K562 (cell line): ENCODE results near the gene TLN1. TPM values are rescaled to one million over a fixed set of nuclear protein-coding genes. Genes with fewer than 3 reads are reported as not detected.

ENCODE experiments used
- ATAC-seq: fragments of 200-7000 bp; cut with Tn5 transposase; 3 replicates; pipeline ENCODE4 v1.9.1; 2020; ENCODE audit warnings: moderate library complexity
- BruUV-seq: library from RNA; stranded (reverse); fragments of 400-500 nt; replicated peaks from 2 replicates; lab custom pipeline; 2021; lab: Mats Ljungman, UMichigan
- CTCF ChIA-PET: fragments of 300-600 bp; formaldehyde crosslinking; extraction: SDS; loops from one replicate; lab custom pipeline; 2021; ENCODE audit warnings: low intra/inter-chr PET ratio; lab: Yijun Ruan, JAX
- POLR2A ChIA-PET: fragments of 300-600, 350-650 bp; sonication (Branson Sonifier 250); formaldehyde crosslinking; extraction: SDS; loops from one replicate; lab custom pipeline; 2021; ENCODE audit warnings: antibody characterized with exemption, inconsistent platforms; lab: Yijun Ruan, JAX
- DNase-seq, 4 experiments: peaks; one replicate each; pipeline versions ENCODE4 v3.0.0 to v3.0.0-alpha.2; 2011 to 2018; ENCODE audit warnings: low spot score in 3 of 4, mixed read lengths in 3 of 4; ENCODE audit errors: extremely low read depth in 1 of 4
- FAIRE-seq: peaks from 2 replicates; lab custom pipeline; 2011; peaks lifted over from hg19 to GRCh38; lab: Jason Lieb, UNC
- H2AFZ ChIP-seq: 2 replicates; pipeline ENCODE4 v1.6.0; 2011; ENCODE audit warnings: low read depth, low read length, control low read depth, inconsistent platforms
- H3K27ac ChIP-seq: fragments of 200-600 bp; 3 replicates; pipeline ENCODE4 v1.8.0; 2011; ENCODE audit warnings: low read depth, mild to moderate bottlenecking, control low read depth, inconsistent platforms, low read length, moderate library complexity, mixed read lengths; ENCODE audit errors: extremely low read depth
- H3K27me3 ChIP-seq, 2 experiments: fragments of 300-600 bp in 1 of 2; 2 replicates in 1 of 2; 3 replicates in 1 of 2; pipeline versions ENCODE4 v1.6.0 to v1.8.0; 2011; ENCODE audit warnings: inconsistent platforms in 2 of 2, low read length in 2 of 2, mild to moderate bottlenecking in 1 of 2, mixed read lengths in 1 of 2, moderate library complexity in 1 of 2; ENCODE audit not compliant: control insufficient read depth in 2 of 2, insufficient read depth in 2 of 2
- H3K36me3 ChIP-seq: fragments of 300-600 bp; 3 replicates; pipeline ENCODE4 v1.8.0; 2011; ENCODE audit warnings: mild to moderate bottlenecking, low read length, inconsistent platforms; ENCODE audit not compliant: control insufficient read depth, insufficient read depth
- H3K4me1 ChIP-seq, 2 experiments: fragments of 200-600 bp in 1 of 2; replicated peaks in 1 of 2; 2 replicates in 1 of 2; 3 replicates in 1 of 2; pipeline versions ENCODE4 v1.5.1 to v1.8.0; 2011; ENCODE audit warnings: inconsistent platforms in 2 of 2, low read length in 2 of 2, mild to moderate bottlenecking in 1 of 2, mixed read lengths in 1 of 2, moderate library complexity in 1 of 2; ENCODE audit not compliant: control insufficient read depth in 2 of 2, insufficient read depth in 2 of 2
- H3K4me2 ChIP-seq: 2 replicates; pipeline ENCODE4 v1.6.1; 2011; ENCODE audit warnings: low read length, control low read depth, inconsistent platforms, mixed read lengths; ENCODE audit not compliant: insufficient read depth
- H3K4me3 ChIP-seq: fragments of 200-600 bp; sonication (generic), shearing (Covaris generic); 2 replicates; pipeline ENCODE4 v1.5.1; 2016; ENCODE audit warnings: control low read depth, inconsistent platforms
- H3K79me2 ChIP-seq: fragments of 200-600 bp; 3 replicates; pipeline ENCODE4 v1.8.0; 2011; ENCODE audit warnings: low read length, inconsistent platforms; ENCODE audit not compliant: control insufficient read depth, insufficient read depth
- H3K9ac ChIP-seq, 2 experiments: 2 replicates each; pipeline versions ENCODE4 v1.6.0 to v1.6.1; 2011; ENCODE audit warnings: low read depth in 2 of 2, low read length in 2 of 2, control low read depth in 1 of 2, inconsistent platforms in 1 of 2, mild to moderate bottlenecking in 1 of 2, mixed read lengths in 1 of 2; ENCODE audit not compliant: insufficient read depth in 1 of 2
- H3K9me1 ChIP-seq: one replicate; pipeline ENCODE4 v1.6.0; 2011; ENCODE audit warnings: inconsistent platforms, mild to moderate bottlenecking, low read length, moderate library complexity; ENCODE audit not compliant: control insufficient read depth, insufficient read depth
- H3K9me3 ChIP-seq: replicated peaks from 2 replicates; pipeline ENCODE4 v1.5.1; 2011; ENCODE audit warnings: low read depth, low read length, inconsistent platforms; ENCODE audit not compliant: control insufficient read depth, insufficient read depth
- H4K20me1 ChIP-seq: replicated peaks from 2 replicates; pipeline ENCODE4 v1.6.1; 2011; ENCODE audit warnings: low read length, inconsistent platforms, mixed read lengths; ENCODE audit not compliant: control insufficient read depth, insufficient read depth
- CREB3 ChIP-seq: fragments of 450-650 bp; conservative IDR thresholded peaks from 2 replicates; pipeline ENCODE4 v1.6.1; 2016; ENCODE audit warnings: missing genetic modification characterization, low read depth, mild to moderate bottlenecking, missing compliant biosample characterization, moderate library complexity
- HNRNPK ChIP-seq: fragments of 200-400 bp; formaldehyde crosslinking; IDR thresholded peaks from one replicate; pipeline ENCODE4 v1.6.1; 2018; ENCODE audit warnings: mild to moderate bottlenecking, low read depth, low read length; ENCODE audit not compliant: poor library complexity, severe bottlenecking
- MBD2 ChIP-seq: sonication (generic); IDR thresholded peaks from 2 replicates; pipeline ENCODE4 v1.6.1; 2016; ENCODE audit warnings: low read depth, borderline replicate concordance
- MCM2 ChIP-seq: fragments of 450-650 bp; IDR thresholded peaks from 2 replicates; pipeline ENCODE4 v1.6.1; 2017; ENCODE audit warnings: low read depth, mild to moderate bottlenecking
- MLX ChIP-seq, 2 experiments: fragments of 450-650 bp in 1 of 2; sonication (generic) in 1 of 2; formaldehyde crosslinking; conservative IDR thresholded peaks; 2 replicates each; pipeline versions ENCODE4 v1.4.0 to v1.8.1; 2020 to 2022; ENCODE audit warnings: mild to moderate bottlenecking in 1 of 2, missing genetic modification reagents in 1 of 2
- MTA1 ChIP-seq: fragments of 450-650 bp; IDR thresholded peaks from 2 replicates; pipeline ENCODE4 v1.6.1; 2017; ENCODE audit warnings: borderline replicate concordance
- NFIX ChIP-seq: fragments of 250-450 bp; sonication (Bioruptor Pico); IDR thresholded peaks from 2 replicates; pipeline ENCODE4 v1.4.0; 2020; ENCODE audit warnings: low read depth, mild to moderate bottlenecking, moderate library complexity
- ZFP36 ChIP-seq: fragments of 150-350 bp; IDR thresholded peaks from 2 replicates; pipeline ENCODE4 v1.6.1; 2018; ENCODE audit warnings: low read length, low read depth; ENCODE audit not compliant: partially characterized antibody
- ZNF655 ChIP-seq: fragments of 250-450 bp; sonication (Bioruptor Pico); IDR thresholded peaks from 2 replicates; pipeline ENCODE4 v1.5.0; 2021
- WGBS: fragments of 100-300 bp; shearing (Covaris generic); methylation state at CpG from one replicate; pipeline ENCODE4 v1.1.6; 2016; ENCODE audit warnings: low coverage, mixed read lengths; ENCODE audit not compliant: insufficient coverage; ENCODE audit errors: missing lambda C conversion rate; 5-methylcytosine and 5-hydroxymethylcytosine counted together
- in situ Hi-C: fragments of 300-500 bp; cut with MboI; formaldehyde crosslinking; loops from 4 replicates; pipeline ENCODE4 v1.15.0; 2018; ENCODE audit warnings: inconsistent platforms, mixed read lengths
- intact Hi-C: fragments of 100-400 bp; cut with micrococcal nuclease; formaldehyde crosslinking; loops from 2 replicates; pipeline ENCODE4 v1.14.2; 2022
- polyA plus RNA-seq, 8 experiments: library from polyadenylated mRNA; depleted of rRNA in 4 of 8; stranded (reverse) in 5 of 8; unstranded in 3 of 8; fragments of >200 nt; fragmentation: Nextera tagmentation in 2 of 8; fragmentation: Illumina TruSeq in 1 of 8; extraction: Ambion mirVana in 2 of 8; extraction: Trizol in 1 of 8; gene quantifications; 2 replicates each; pipeline versions ENCODE4 v1.2.1 to v1.2.3, GENCODE V29; 2011 to 2014; ENCODE audit warnings: inconsistent platforms in 1 of 8, missing spikeins in 1 of 8
- total RNA-seq, 7 experiments: library from RNA; depleted of rRNA in 6 of 7; stranded (reverse); fragments of >200 nt in 6 of 7; fragmentation: Illumina TruSeq in 2 of 7; extraction: Trizol in 2 of 7; gene quantifications; 2 replicates each; pipeline versions ENCODE4 v1.2.1 to v1.2.3, GENCODE V29; 2011 to 2021; ENCODE audit warnings: low replicate concordance in 1 of 7

The TLN1 gene
- total and polyA plus RNA-seq, 9 of the 15 experiments (the other 6 are each of a cell fraction or from before 2014, with no cell fraction given), result 3.6 to 240 (median 54.8) TPM

GRCh38 chr9:35691757-35692301 is 40.2 kb downstream of the TLN1 start (continued):
- TF ChIP-seq ZFP36 (no peak), HNRNPK (no peak), ZNF655 (CRISPR knock-in tag) (no peak), MLX (CRISPR knock-in tag; conservative IDR thresholded peaks at IDR 0.05) (no peak), MTA1 (no peak), MCM2 (no peak), CREB3 (tag) (no peak)

GRCh38 chr9:35691334-35691650 is 40.7 kb downstream of the TLN1 start:
- CTCF ChIA-PET, result no interaction called here
- TSS peak; percentile 76 for BruUV-seq
- WGBS, result 20% methylated on average over 6 of the region's 10 CpGs
- H2AFZ ChIP-seq, result peak overlapping the region; percentile 91
- in situ Hi-C loops, result no loop called here
- POLR2A ChIA-PET, result interaction anchor here (0.6 to 1.9 kb wide), 10 partner anchors 12 to 50 kb away, joined by 3 to 10 read pairs (median 4); partner anchors contain the start of genes CREB3 and TLN1
- H3K36me3 ChIP-seq, result peaks cover 8% of the 10 kb centered on the region; the same call in 2 of the 3 replicates
- no peak for DNase-seq
- no peaks in the 10 kb centered on the region for H3K79me2 ChIP-seq
- no peaks in the 10 kb centered on the region for H3K9me1 ChIP-seq
- TF ChIP-seq MBD2 (no peak), NFIX (CRISPR knock-in tag) (no peak)
- peak; percentile 11 for FAIRE-seq
- H3K27ac ChIP-seq, result peak overlapping the region; percentile 86
- H3K4me1 ChIP-seq, result peaks cover 12 to 23% of the 10 kb centered on the region in 2 experiments; a peak in 4 of 5 replicates
- H3K9ac ChIP-seq, result peak overlapping the region; percentile 73 to 92
- H3K4me3 ChIP-seq, result peak overlapping the region; percentile 72
- H3K9me3 ChIP-seq, result no peaks in the 10 kb centered on the region
- intact Hi-C loops, result no loop called here
- H3K27me3 ChIP-seq, result no peaks in the 10 kb centered on the region
- no peaks in the 10 kb centered on the region for H4K20me1 ChIP-seq
- peak overlapping the region; percentile 89 for H3K4me2 ChIP-seq
- peak; percentile 70; the same call in 2 of the 3 replicates for ATAC-seq
